ENCODE measurements around the gene TMEM120A.

GRCh38 chr7:75993689-75994387, 557 bp downstream of the TMEM120A start:
- TF ChIP-seq CTCF (IDR thresholded peaks at IDR 0.05; ENCODE audit: low read depth, low read length) (no peak), POLR2A (IDR thresholded peaks at IDR 0.05; ENCODE audit: extremely low read depth, insufficient read length) (no peak)
- TF ChIP-seq, protein P1, sequence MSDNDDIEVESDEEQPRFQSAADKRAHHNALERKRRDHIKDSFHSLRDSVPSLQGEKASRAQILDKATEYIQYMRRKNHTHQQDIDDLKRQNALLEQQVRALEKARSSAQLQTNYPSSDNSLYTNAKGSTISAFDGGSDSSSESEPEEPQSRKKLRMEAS (IDR thresholded peaks at IDR 0.05; ENCODE audit: low read depth, low read length) = no peak
